Stimulated activated CD4-positive, alpha-beta T cell treated with anti-CD3 and anti-CD28 coated beads, TNF-alpha, amount 100 ng/mL, for 1 hour (primary cell): Measurements from ENCODE around the gene RAB1A.

ENCODE experiments used
- DNase-seq, 3 donors: peaks; one replicate each; pipeline ENCODE4 v3.0.0-alpha.2; 2020; ENCODE audit warnings: low read depth in 3 of 3, low spot score in 1 of 3

The RAB1A gene

DNA sequence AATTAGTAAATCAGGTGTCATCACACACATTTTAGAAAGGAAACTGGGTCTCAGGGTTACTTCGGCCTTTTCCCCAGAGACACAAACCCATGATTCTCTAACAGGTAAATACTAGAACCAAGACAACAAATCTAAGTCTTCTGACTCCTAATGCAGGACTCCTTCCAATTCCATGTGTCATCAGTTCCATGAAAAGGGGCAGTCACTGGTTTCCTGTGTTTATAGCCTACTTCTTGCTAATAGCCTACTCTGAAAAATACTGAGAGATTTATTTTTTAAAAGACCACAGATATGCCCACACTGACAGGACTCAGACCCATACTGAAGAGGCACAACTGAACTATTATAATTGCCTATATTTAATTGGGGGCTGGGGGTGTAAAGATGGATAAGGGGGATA is 33.0 kb downstream of the RAB1A start:
- DNase-seq, result no peak

DNA sequence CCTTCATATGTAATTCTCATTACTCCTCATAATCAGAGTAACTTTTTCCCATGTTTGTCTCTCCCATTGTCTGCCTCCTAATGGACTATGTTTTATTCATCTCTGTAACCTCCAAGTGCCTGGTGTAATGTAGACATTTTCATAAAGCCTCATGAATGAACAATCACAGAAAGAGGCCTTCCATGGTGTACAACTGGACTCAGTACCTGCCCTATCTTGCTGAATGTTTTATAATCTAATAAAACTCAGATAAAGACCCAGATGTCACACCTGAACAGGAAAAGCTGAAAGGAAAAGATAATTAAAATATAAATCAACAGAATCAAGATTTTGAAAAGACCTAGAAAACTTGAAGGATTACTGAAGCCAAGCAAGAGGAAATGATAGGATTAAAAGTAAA is 36.7 kb downstream of the RAB1A start:
- DNase-seq, result no peak

DNA sequence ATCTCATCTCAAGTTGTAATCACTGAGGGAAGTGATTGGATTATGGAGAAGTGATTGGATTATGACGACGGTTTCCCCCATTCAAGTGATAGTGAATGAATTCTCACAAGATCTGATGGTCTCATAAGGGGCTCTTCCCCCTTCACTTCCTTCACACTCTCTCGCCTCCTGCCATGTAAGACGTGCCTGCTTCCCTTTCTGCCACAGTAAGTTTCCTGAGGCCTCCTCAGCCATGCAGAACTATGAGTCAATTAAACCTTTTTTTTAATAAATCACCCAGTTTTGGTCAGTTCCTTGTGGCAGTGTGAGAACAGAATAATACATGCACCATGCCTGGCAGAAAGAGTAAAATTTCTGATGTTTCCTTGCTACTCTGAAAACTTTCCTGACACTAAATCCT is 37.1 kb downstream of the RAB1A start:
- no peak for DNase-seq

DNA sequence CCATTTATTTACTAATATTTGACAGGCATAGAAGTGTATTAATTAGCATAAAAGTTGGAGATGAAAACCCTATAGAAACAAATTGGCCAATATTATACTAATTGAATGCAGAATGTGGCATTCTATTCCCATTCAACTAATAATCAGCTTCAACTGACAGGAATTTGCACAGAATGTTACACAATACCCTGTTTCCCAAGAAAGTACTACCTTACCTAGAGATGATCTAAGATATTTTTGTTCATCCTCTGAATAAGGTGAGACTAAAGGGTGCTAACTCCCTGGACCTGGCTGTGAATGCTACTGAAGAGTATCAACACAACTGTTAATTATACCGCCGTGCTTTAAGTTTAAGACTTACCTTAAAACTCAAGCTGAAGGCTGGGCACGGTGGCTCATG is 44.8 kb downstream of the RAB1A start:
- no peak for DNase-seq

DNA sequence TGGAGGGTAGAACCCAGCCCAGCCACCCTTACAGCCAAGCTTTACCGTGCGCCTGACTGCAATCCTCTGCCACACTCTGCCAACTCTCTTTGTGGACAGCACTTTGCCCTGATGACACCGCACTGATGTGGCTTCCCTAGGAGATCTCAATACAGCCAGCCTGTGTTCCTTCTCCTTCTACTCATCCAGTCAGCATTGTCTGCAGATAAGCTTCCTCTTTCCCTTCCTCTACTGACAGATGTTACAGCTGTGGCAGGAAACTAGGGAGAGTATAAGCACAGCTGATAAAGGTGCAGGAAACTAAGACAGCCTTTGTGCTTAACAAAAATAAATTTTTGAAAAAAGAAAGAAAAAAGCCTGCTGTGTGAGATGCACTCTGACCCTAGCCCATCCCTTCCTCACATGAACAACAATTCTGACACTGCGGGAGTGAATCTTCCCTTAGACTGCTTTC is 48.6 kb downstream of the RAB1A start:
- no peak for DNase-seq

DNA sequence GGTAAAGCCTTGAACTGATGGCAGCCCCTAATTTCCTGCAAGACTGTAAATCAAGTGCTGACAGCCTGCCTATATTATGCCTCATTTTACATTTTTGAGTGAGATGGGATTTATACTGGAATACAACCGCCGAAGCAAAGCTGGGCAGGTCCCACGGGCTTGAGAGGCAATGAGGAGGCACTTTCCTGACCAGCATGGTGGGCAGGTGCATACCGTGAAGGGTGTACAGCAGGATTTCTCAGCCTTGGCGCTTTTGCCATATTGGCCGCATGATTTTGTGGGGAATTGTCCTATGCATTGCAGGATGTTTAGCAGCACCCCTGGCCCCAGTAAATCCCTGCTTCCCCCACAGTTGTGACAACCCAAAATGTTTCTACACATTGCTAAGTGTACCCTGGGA is 50.9 kb downstream of the RAB1A start:
- DNase-seq, result no peak

DNA sequence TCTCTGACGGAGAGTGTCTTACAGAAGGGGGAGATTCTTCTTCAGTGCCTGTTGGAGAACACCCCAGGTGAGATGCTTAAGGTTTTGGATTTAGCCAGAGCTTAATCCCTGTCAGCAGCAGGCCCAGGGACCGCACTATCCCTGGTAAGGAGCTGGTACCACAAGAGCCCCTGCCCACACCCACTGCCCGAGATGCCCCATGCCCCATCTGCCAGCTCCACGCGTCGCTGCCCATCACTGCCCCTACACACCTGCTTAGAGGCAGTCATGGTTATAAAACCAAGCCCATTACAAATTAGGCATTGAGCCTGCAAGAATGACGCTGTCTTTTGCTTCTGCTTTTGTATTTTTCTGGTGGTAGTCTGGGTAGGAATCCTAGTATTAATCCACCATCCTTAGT is 52.0 kb downstream of the RAB1A start:
- no peak for DNase-seq

DNA sequence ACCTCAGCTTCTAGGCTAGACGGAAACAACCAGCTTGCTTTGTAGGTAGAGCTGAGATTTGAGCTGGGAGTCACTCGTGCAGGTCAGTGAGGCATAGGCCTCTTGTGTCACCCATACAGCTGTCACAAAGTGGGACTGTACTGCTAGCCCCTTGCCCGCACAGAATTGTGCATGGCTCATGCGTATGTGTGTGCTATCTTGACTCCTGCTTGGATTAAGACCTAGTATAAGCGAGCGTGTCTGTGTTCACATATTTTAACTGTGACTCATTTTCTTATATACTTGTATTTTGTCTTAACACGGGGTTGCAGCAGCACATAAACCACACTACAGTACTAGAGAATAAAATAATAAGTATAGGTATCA is 53.6 kb downstream of the RAB1A start:
- DNase-seq, result no peak

DNA sequence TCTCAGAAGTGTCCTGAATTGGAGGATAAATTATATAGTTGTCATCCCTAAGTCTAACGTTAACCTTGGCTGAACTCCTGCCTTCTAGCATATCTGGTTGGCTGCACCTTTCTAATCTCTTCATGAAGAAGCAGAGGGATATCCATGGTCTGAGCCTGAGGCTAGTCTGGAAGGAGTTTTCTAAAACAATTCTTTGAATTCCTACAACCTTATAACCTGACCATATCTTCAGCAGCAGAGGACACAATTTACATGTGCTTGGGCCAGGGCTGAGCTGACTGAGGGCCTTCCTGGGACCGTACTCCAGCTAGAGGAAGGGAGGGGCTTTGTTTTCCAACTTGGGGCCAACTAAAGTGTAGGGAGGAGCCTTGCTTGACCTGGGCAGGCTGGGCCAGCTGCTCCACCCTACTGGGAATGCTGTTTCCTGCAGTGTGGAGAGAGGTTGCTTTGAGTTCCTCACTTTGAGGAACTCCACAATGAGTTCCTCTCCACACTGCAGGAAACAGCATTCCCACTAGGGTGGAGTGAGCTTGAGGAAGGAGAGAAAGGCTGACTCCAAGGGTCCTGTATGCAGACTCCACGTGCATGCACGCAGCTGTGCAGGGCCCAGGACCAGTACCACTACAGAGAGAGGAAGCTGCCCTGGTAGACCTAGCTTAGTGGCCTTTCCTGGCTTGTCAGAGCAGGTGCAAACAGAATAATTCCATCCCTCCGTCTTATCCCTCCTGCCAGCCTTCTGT is 54.1 kb downstream of the RAB1A start:
- no peak for DNase-seq

DNA sequence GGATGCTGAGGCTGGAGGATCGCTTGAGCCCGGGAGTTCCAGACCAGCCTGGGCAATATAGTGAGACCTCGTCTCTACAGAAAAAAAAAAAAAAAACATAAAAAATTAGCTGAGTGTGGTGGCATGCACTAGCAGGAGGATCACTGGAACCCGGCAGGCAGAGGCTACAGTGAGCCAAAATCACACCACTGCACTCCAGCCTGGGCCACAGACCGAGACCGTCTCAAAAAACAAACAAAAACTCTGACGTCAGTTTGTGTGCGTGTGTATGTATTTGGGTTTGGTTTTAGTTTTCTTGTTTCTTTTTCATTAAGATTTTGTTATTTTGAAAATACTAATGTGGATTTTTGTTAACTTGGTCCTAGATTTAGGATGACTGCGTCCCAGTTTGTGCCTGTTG is 54.7 kb downstream of the RAB1A start:
- DNase-seq, result no peak

DNA sequence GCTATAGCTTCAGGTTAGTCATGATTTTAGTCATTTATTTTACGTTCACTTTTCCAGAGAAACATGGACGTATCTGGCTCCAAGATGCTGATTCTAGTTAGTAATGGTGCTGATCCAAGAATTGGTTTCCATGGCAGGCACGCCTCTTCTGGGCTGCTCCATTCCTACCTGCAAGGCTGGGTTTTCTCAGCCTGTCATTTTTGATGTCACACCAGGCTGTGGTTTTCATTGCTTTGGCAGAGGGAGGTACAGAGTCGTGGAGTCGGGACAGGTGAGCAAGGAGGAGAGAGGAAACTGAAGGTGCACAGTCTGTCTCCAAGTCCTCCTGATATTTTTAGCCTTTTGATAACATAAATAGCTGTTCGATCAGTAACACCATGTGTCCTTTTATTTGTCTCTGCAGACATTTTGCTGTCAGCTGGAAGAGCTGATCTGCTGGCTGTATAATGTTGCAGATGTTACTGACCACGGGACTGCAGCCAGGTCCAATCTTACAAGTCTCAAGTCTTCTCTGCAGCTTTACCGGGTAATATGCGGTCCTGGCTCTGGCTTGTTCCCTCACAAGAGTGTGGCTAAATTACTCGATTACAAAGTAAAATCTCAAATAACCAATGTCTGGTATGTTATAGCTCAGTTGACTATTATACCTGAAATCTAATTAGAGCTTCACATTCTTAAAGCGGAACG is 55.9 kb downstream of the RAB1A start:
- no peak for DNase-seq

DNA sequence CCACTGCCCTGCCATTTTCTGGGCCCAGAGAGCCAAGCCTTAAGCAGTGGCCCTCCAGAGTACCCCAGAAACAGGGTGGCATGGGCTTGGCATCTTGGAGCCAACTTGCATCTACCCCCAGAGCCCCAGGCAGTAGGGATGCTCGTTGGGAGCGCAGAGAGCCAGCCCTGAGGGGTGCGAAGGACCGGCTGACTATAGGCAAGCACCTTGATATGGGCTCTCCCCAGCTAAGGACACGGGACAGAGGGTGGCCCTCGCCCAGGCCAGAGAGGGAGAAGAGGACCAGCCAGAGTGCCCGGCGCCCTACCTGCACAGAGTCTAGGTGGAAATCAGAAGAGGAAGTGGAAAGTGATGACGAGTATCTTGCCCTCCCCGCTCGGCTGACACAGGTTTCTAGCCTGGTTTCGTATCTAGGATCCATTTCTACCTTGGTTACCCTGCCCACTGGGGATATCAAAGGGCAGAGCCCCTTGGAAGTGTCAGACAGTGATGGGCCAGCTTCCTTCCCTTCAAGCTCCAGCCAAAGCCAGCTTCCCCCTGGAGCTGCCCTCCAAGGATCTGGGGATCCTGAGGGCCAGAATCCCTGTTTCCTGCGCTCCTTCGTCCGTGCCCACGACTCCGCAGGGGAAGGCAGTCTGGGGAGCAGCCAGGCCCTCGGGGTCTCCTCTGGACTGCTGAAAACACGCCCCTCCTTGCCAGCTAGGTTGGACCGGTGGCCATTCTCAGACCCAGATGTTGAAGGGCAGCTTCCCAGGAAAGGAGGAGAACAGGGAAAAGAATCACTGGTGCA is 57.5 kb downstream of the RAB1A start:
- no peak for DNase-seq

DNA sequence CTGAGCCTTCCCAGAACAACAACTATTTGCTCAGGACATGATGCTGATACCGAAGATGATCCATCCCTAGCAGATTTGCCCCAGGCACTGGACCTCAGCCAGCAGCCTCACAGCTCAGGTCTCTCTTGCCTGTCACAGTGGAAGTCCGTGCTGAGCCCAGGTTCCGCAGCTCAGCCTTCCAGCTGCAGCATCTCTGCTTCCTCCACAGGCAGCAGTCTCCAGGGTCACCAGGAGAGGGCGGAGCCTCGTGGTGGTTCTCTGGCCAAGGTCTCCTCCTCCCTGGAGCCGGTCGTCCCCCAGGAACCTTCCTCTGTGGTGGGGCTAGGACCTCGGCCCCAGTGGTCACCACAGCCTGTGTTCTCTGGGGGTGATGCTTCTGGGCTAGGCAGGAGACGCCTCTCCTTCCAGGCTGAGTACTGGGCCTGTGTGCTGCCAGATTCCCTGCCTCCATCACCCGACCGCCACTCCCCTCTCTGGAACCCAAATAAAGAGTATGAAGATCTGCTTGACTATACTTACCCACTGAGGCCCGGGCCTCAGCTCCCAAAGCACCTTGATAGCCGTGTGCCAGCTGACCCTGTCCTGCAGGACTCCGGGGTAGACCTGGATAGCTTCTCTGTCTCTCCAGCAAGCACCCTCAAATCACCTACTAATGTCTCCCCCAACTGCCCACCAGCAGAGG is 58.3 kb downstream of the RAB1A start:
- no peak for DNase-seq

DNA sequence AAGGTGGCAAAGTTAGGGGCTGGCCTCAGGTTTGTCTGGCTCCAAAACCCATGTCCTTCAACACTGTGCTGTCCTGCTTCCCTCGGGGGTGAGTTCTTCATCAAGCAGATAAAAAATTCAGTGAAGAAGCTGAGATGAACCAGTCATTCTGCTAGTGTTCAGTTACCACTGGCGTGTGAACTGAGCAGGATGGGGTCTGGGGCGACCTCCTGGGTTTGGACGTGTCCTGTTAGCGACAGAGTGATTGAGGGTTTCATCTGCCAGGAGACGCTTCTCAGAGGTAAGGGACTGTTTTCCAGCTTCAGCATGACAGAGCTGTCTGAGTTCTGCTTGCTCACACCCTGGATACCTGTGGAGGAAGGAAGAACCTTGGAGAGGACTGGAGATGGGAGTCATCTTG is 59.0 kb downstream of the RAB1A start:
- DNase-seq, result no peak

DNA sequence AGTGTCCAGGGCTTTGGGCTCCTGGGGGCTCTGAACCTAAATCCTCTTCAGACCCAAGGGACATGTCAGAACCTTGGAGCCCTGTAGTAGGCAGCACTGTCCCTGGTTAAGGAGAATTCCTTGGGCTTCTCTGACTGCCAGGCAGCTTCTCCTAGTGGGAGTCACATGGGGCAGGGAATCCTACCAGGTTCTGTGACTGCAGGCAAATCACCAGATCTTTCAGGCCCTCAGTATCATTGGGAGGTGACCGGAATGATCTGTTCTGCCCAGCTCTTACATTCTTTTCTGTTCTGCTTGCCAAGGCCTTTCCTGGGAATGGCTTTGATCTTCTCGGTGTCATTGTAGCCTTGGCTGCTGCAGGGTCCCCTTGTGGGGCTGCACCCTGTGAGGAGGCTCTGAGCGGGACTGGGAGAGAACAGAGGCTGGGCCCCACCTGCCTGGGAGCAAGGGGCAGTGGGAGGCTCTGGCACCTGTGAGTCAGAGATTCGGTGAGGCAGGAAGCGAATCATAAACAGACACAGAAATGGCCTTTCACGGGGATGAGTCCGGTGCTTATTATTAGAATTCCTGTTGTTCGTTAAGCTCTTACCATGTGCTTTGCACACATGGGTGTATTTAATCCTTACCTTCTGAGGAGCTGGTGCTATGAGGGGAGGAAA is 59.6 kb downstream of the RAB1A start:
- no peak for DNase-seq

DNA sequence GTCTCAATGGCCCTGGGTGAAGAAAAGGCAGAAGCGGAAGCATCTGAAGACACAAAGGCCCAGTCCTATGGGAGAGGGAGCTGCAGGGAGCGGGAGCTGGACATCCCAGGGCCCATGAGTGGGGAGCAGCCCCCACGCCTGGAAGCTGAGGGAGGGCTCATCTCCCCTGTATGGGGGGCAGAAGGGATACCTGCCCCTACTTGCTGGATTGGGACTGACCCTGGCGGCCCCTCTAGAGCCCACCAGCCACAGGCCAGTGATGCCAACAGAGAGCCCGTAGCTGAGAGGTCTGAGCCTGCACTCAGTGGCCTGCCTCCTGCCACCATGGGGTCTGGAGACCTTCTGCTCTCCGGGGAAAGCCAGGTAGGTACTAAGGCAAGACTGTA is 60.5 kb downstream of the RAB1A start:
- no peak for DNase-seq

DNA sequence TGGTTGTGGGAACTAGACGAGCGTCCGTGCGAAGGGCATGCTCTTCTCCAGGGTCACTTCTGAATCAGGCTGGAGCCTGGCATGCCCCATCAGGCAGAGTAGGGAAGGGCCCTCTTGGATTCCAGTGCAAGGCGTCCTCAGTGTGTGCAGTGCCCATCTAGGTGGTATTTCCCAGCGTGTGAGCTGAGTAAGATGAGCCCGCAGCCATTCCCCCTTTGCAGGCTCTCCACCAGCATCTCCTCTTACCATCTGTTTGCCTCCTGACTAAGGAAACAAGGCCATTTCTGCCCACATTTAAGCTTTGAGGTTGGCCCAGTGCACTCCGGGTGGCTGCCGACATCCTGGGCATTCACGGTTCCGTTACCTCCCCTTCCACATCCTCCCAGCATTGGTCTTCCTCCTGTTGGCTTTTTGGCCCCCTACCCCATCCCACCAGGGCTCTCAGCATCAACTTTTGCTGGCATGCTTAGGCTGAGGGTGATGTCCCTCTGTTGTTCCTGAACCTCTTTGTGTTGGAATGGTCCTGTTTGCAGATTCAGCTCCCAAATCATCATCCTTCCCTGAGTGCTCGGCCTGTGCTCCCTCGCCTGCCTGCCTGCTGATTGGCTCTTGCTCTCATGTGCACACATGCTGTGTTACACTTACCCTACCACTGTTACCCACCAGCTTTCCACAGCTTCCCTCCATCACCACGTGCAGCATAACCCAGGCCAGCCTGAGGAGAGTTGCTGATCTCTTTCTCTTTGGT is 61.9 kb downstream of the RAB1A start:
- DNase-seq, result no peak

DNA sequence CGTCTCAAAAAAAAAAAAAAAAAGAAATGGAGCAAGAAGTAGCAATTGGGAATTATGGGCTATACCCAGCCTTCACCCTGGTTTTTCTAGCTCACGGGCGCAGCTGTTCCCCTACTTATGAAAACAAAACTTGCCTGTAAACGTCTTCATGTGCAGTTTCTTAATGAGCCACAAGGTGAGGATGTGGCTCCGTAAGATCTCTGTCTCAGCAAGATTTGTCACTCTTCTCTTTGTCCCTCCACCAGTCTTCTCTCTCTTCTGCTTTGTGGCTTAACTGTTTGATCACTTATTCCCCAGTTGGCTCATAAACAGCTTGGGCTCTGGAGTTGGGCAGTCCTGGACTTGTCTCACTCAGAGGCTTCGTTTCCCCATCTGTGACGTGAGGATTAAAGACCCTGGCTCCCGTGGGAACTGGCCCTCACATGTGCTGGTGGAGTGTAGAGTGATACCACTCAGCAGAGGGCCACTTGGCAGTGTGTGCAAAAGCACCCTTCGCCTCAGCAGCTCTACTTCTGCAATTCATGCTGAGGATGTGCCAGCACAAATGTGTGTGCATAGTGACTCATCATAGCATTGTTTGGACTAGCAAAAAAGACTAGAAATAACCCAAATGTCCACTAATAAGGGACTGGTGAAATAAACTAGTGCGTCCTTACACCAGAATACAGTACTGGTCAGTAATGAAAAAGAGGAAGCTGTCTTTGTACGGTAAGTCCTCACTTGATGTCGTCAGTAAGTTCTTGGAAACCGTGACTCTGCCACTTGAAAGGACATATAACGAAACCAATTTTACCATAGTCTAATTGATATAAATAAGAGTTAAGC is 65.0 kb downstream of the RAB1A start:
- DNase-seq, result no peak
